ENCODE measurements around the gene XBP1. TPM values are rescaled to one million over a fixed set of nuclear protein-coding genes. Genes with fewer than 3 reads are reported as not detected.

Gene XBP1
- total RNA-seq, result 211 and 410 TPM in 2 replicates

DNA sequence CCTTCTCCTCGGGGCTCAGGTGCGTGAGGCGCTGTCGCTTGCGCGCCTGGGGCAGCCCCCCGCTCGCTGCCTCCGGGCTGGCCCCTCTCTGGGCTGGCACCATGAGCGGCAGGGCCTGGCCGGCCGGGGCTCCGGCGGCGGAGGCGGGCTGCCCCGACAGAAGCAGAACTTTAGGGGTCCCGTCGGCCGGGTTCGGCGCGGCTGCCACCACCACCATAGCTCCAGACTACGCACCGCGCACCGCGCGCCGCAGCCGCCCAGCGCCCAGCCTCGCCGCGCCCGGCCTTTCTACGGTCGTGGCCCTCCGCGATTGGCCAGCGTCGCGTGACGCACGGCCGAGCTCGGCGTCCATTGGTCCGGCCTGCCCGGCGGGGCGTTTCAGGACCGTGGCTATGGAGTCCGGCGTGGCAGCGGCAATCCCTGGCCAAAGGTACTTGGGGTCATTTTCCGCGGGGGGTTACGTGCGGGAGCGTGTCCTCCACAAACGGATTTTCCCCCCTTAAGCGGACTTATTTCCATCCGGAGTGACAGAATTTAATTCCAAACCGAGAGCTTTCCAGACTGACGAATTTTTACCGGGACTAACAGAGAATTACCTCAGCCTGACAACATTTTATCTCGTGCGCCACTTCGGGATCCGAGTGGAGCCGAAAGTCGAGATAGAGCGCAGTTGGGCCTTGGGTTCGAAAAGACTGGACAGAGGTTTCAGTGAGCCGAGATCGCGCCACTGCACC lies at the start of gene XBP1:
Gene XBP1 (minus strand): TSS at position 262 of the 734 bp plus-strand sequence.

GRCh38 chr22:28772633-28773460 lies 27.5 kb downstream of the XBP1 start, which contains the start of gene CCDC117:
Gene CCDC117, plus strand, starts transcription at chr22:28772695. Its CDS starts 155 bp downstream, at chr22:28772850.

Small RNAs within 50 kb of the gene (small RNA-seq; reads per million reads assigned to genes)
- gene Z93930.1 (ENCODE audit: low replicate concordance), result not detected

Other genes starting within 250 kb of the XBP1 start
- 21.5 and 29.3 TPM in 2 replicates for gene TTC28, start 120.7 kb downstream of the XBP1 start, total RNA-seq
- gene CHEK2, start 58.7 kb downstream of the XBP1 start, total RNA-seq, result 12.0 and 13.7 TPM in 2 replicates
- 17.5 and 29.1 TPM in 2 replicates for gene HSCB, start 58.5 kb downstream of the XBP1 start, total RNA-seq
- 20.1 and 27.5 TPM in 2 replicates for gene CCDC117, start 27.9 kb downstream of the XBP1 start, total RNA-seq
- gene ZNRF3, start 83.0 kb upstream of the XBP1 start, total RNA-seq, result 3.3 and 5.6 TPM in 2 replicates

All from placental pericyte (primary cell).